SK-N-SH (cell line): Measurements from ENCODE around the gene STX2.

Experiments used
- CTCF ChIP-seq: fragments of 200-600 bp; sonication (generic); IDR thresholded peaks from 2 replicates; pipeline ENCODE4 v1.6.1; 2017; ENCODE audit warnings: antibody characterized with exemption, mild to moderate bottlenecking, moderate library complexity
- EZH2phosphoT487 ChIP-seq: fragments of 200-600 bp; sonication (generic); IDR thresholded peaks from 2 replicates; pipeline ENCODE4 v1.6.1; 2017; ENCODE audit warnings: low read depth, mixed run types, mild to moderate bottlenecking, antibody characterized with exemption, moderate library complexity, borderline replicate concordance
- POLR2AphosphoS5 ChIP-seq: IDR thresholded peaks from 2 replicates; pipeline ENCODE4 v1.6.1; 2012; ENCODE audit warnings: low read depth, low read length
- SMC3 ChIP-seq: IDR thresholded peaks from 2 replicates; pipeline ENCODE4 v1.6.1; 2012; ENCODE audit warnings: low read depth, low read length, improper control_type of control experiment
- USF2 ChIP-seq: fragments of 150-350 bp; IDR thresholded peaks from 2 replicates; pipeline ENCODE4 v1.6.1; 2017; ENCODE audit warnings: antibody characterized with exemption, low read length, low read depth, borderline replicate concordance

- TF ChIP-seq SMC3: no peak
- no peak for TF ChIP-seq CTCF
- TF ChIP-seq EZH2phosphoT487: no peak
- no peak for TF ChIP-seq POLR2AphosphoS5
- TF ChIP-seq USF2: no peak
Observed at GRCh38 chr12:130805635-130806034, 33.4 kb downstream of the STX2 start.
